ENCODE results near the gene SLC22A4.
A peak's percentile ranks its signal among the peaks of the same experiment; 100 is the strongest.

The SLC22A4 gene

GRCh38 chr5:132299917-132300316 is 5.7 kb downstream of the SLC22A4 start:
- DNase-seq (ENCODE audit: low read depth in 2 of 2): no peak

GRCh38 chr5:132300577-132301343 is 6.6 kb downstream of the SLC22A4 start:
- DNase-seq (ENCODE audit: low read depth in 2 of 2): no peak

GRCh38 chr5:132301344-132302271 is 7.4 kb downstream of the SLC22A4 start:
- no peak for DNase-seq (ENCODE audit: low read depth in 2 of 2)

GRCh38 chr5:132302413-132302812 is 8.2 kb downstream of the SLC22A4 start:
- DNase-seq (ENCODE audit: low read depth in 2 of 2): no peak

- no peak for DNase-seq (ENCODE audit: low read depth in 2 of 2)
Observed at GRCh38 chr5:132303589-132303988, 9.4 kb downstream of the SLC22A4 start.

GRCh38 chr5:132305420-132305819 is 11.2 kb downstream of the SLC22A4 start:
- no peak for DNase-seq (ENCODE audit: low read depth in 2 of 2)

- no peak for DNase-seq (ENCODE audit: low read depth in 2 of 2)
Observed at GRCh38 chr5:132308701-132309100, 14.5 kb downstream of the SLC22A4 start.

- no peak for DNase-seq (ENCODE audit: low read depth in 2 of 2)
Observed at GRCh38 chr5:132309679-132310078, 15.5 kb downstream of the SLC22A4 start.

- DNase-seq (ENCODE audit: low read depth in 2 of 2): no peak
Observed at GRCh38 chr5:132310141-132310834, 16.1 kb downstream of the SLC22A4 start.

GRCh38 chr5:132313366-132313765 is 19.2 kb downstream of the SLC22A4 start:
- peak in 1 of 2 experiments; percentile 26 for DNase-seq (ENCODE audit: low read depth in 2 of 2)

GRCh38 chr5:132313961-132314432 is 19.8 kb downstream of the SLC22A4 start:
- no peak for DNase-seq (ENCODE audit: low read depth in 2 of 2)

GRCh38 chr5:132315529-132316067 is 21.4 kb downstream of the SLC22A4 start:
- DNase-seq (ENCODE audit: low read depth in 2 of 2): no peak

- no peak for DNase-seq (ENCODE audit: low read depth in 2 of 2)
Observed at GRCh38 chr5:132319975-132320374, 25.8 kb downstream of the SLC22A4 start.

- DNase-seq (ENCODE audit: low read depth in 2 of 2): no peak
Observed at GRCh38 chr5:132321109-132321721, 27.0 kb downstream of the SLC22A4 start.

GRCh38 chr5:132322266-132322665 is 28.1 kb downstream of the SLC22A4 start:
- DNase-seq (ENCODE audit: low read depth in 2 of 2): no peak

GRCh38 chr5:132323202-132323601 is 29.0 kb downstream of the SLC22A4 start:
- no peak for DNase-seq (ENCODE audit: low read depth in 2 of 2)

- DNase-seq (ENCODE audit: low read depth in 2 of 2): no peak
Observed at GRCh38 chr5:132325691-132326090, 31.5 kb downstream of the SLC22A4 start.

- DNase-seq (ENCODE audit: low read depth in 2 of 2): peak; percentile 35 to 41
Observed at GRCh38 chr5:132327252-132327955, 33.2 kb downstream of the SLC22A4 start.

GRCh38 chr5:132334812-132335211 is 40.6 kb downstream of the SLC22A4 start:
- DNase-seq (ENCODE audit: low read depth in 2 of 2): no peak

GRCh38 chr5:132335402-132335801 is 41.2 kb downstream of the SLC22A4 start:
- DNase-seq (ENCODE audit: low read depth in 2 of 2): no peak

- DNase-seq (ENCODE audit: low read depth in 2 of 2): no peak
Observed at GRCh38 chr5:132339502-132339901, 45.3 kb downstream of the SLC22A4 start.
